Islet of Langerhans (tissue), 1 donor: ENCODE results near the gene RELL2.
"Not testable (repeated sequence)": the region's sequence is repeated elsewhere in the genome, so short reads cannot be mapped to it uniquely, and the experiment has no call there.

Source experiments
- FAIRE-seq: peaks from one replicate; lab custom pipeline; 2011; peaks lifted over from hg19 to GRCh38; lab: Jason Lieb, UNC

The RELL2 gene

GRCh38 chr5:141636413-141637122 is at the start of gene RELL2, which contains the start of gene HDAC3:
RELL2 (plus strand) TSS chr5:141636997; CDS start chr5:141638226, 1,229 bp downstream.
HDAC3 (minus strand) TSS chr5:141636849; CDS start chr5:141636790, 59 bp downstream.
- FAIRE-seq, result no peak

GRCh38 chr5:141590127-141590526 is 46.7 kb upstream of the RELL2 start:
- no peak for FAIRE-seq

GRCh38 chr5:141596867-141597266 is 39.9 kb upstream of the RELL2 start:
- no peak for FAIRE-seq

- FAIRE-seq, result no peak
Observed at GRCh38 chr5:141597394-141597793, 39.4 kb upstream of the RELL2 start.

- peak; percentile 5 for FAIRE-seq
Observed at GRCh38 chr5:141597814-141598213, 39.0 kb upstream of the RELL2 start.

- FAIRE-seq, result peak; percentile 88
Observed at GRCh38 chr5:141598391-141599345, 38.1 kb upstream of the RELL2 start.

GRCh38 chr5:141602606-141603005 is 34.2 kb upstream of the RELL2 start:
- no peak for FAIRE-seq

- no peak for FAIRE-seq
Observed at GRCh38 chr5:141603923-141604717, 32.7 kb upstream of the RELL2 start.

- no peak for FAIRE-seq
Observed at GRCh38 chr5:141605523-141606277, 31.1 kb upstream of the RELL2 start.

GRCh38 chr5:141608046-141608445 is 28.8 kb upstream of the RELL2 start:
- FAIRE-seq, result no peak

- FAIRE-seq, result no peak
Observed at GRCh38 chr5:141608557-141608956, 28.2 kb upstream of the RELL2 start.

- FAIRE-seq, result no peak
Observed at GRCh38 chr5:141609044-141609443, 27.8 kb upstream of the RELL2 start.

- not testable (repeated sequence) for FAIRE-seq
Observed at GRCh38 chr5:141609921-141610320, 26.9 kb upstream of the RELL2 start.

- FAIRE-seq, result no peak
Observed at GRCh38 chr5:141611289-141611688, 25.5 kb upstream of the RELL2 start.

- no peak for FAIRE-seq
Observed at GRCh38 chr5:141613344-141613743, 23.5 kb upstream of the RELL2 start.

- FAIRE-seq, result no peak
Observed at GRCh38 chr5:141615991-141616720, 20.6 kb upstream of the RELL2 start.

GRCh38 chr5:141617128-141617527 is 19.7 kb upstream of the RELL2 start:
- FAIRE-seq, result no peak

GRCh38 chr5:141617682-141618029 is 19.1 kb upstream of the RELL2 start:
- FAIRE-seq, result no peak

- FAIRE-seq, result no peak
Observed at GRCh38 chr5:141618030-141618803, 18.6 kb upstream of the RELL2 start.
